PFSK-1 (cell line): ENCODE data around the gene ZBTB16.

Experiments used
- FOXP2 ChIP-seq: optimal IDR thresholded peaks from 2 replicates; pipeline ENCODE3; 2011; ENCODE audit warnings: borderline replicate concordance, control low read depth, inconsistent platforms; ENCODE audit not compliant: insufficient read depth; ENCODE audit errors: extremely low read length, extremely low read depth
- SIN3A ChIP-seq: IDR thresholded peaks from 2 replicates; pipeline ENCODE4 v1.6.1; 2012; ENCODE audit warnings: mild to moderate bottlenecking, low read length, moderate library complexity, borderline replicate concordance; ENCODE audit not compliant: insufficient read depth
- TAF1 ChIP-seq: IDR thresholded peaks from 2 replicates; pipeline ENCODE4 v1.6.1; 2012; ENCODE audit warnings: low read length, control low read depth, borderline replicate concordance; ENCODE audit not compliant: insufficient read depth
- TF ChIP-seq, protein P1 (sequence below), 2 experiments: IDR thresholded peaks; 2 replicates each; pipeline versions ENCODE4 v1.6.1 to v1.8.0; 2011 to 2012; ENCODE audit warnings: low read depth in 2 of 2, low read length in 2 of 2, control low read depth in 1 of 2, inconsistent platforms in 1 of 2, mild to moderate bottlenecking in 1 of 2, moderate library complexity in 1 of 2; ENCODE audit not compliant: insufficient read depth in 1 of 2

DNA sequence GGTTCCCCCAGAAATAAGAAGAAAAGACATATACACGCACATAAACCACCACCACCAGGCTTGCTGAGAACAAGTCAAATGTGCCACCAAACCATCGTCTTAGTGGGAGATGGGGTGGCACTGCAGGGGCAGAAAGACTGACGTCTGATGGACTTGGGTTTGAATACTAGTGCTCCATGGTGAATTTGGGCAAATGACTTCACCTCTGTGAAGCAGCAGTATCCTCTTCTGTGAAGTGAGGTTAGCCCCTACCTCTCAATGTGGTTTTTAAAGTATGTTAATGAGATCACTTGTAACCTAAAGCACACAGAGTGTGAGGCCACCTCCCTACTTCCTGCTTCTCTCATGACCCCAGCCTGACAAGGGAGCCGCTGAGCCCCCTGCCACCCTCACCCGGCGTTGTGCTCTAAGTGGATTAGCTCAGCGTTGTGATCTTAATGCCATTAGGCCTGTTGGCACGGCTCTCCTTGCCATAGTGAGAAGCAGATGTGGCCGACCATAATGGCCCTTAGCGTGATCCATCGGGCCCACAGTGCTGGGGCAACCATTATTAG is 14.4 kb downstream of the ZBTB16 start:
- TF ChIP-seq TAF1 (no peak), FOXP2 (no peak), SIN3A (no peak)
- TF ChIP-seq, protein P1, sequence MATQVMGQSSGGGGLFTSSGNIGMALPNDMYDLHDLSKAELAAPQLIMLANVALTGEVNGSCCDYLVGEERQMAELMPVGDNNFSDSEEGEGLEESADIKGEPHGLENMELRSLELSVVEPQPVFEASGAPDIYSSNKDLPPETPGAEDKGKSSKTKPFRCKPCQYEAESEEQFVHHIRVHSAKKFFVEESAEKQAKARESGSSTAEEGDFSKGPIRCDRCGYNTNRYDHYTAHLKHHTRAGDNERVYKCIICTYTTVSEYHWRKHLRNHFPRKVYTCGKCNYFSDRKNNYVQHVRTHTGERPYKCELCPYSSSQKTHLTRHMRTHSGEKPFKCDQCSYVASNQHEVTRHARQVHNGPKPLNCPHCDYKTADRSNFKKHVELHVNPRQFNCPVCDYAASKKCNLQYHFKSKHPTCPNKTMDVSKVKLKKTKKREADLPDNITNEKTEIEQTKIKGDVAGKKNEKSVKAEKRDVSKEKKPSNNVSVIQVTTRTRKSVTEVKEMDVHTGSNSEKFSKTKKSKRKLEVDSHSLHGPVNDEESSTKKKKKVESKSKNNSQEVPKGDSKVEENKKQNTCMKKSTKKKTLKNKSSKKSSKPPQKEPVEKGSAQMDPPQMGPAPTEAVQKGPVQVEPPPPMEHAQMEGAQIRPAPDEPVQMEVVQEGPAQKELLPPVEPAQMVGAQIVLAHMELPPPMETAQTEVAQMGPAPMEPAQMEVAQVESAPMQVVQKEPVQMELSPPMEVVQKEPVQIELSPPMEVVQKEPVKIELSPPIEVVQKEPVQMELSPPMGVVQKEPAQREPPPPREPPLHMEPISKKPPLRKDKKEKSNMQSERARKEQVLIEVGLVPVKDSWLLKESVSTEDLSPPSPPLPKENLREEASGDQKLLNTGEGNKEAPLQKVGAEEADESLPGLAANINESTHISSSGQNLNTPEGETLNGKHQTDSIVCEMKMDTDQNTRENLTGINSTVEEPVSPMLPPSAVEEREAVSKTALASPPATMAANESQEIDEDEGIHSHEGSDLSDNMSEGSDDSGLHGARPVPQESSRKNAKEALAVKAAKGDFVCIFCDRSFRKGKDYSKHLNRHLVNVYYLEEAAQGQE (IDR thresholded peaks at IDR 0.05; ENCODE audit: insufficient read depth in 1 of 2, low read depth in 2 of 2, low read length in 2 of 2): no peak
